Neutrophil (primary cell): ENCODE results near the gene CAPN15.

ENCODE experiments used
- H3K27ac ChIP-seq: fragments of 200-600 bp; sonication (generic); 2 replicates; pipeline ENCODE4 v1.5.1; 2016; ENCODE audit warnings: mild to moderate bottlenecking, moderate library complexity
- H3K27me3 ChIP-seq: fragments of 200-600 bp; sonication (generic); 2 replicates; pipeline ENCODE4 v1.6.0; 2016; ENCODE audit warnings: mild to moderate bottlenecking
- H3K36me3 ChIP-seq: fragments of 200-600 bp; sonication (generic); 2 replicates; pipeline ENCODE4 v1.5.1; 2017
- H3K4me1 ChIP-seq, 2 experiments: fragments of 200-600 bp in 1 of 2; sonication (generic) in 1 of 2; 1 replicate in 1 of 2; 2 replicates in 1 of 2; pipeline versions ENCODE4 v1.5.1 to v1.6.1; 2013 to 2016; ENCODE audit warnings: low read depth in 1 of 2, low read length in 1 of 2, mild to moderate bottlenecking in 1 of 2, moderate library complexity in 1 of 2; ENCODE audit not compliant: control insufficient read depth in 1 of 2, insufficient read depth in 1 of 2
- H3K4me3 ChIP-seq, 2 experiments: fragments of 200-600 bp in 1 of 2; sonication (generic) in 1 of 2; 1 replicate in 1 of 2; 2 replicates in 1 of 2; pipeline ENCODE4 v1.5.1; 2013 to 2016; ENCODE audit warnings: low read depth in 1 of 2, low read length in 1 of 2, mild to moderate bottlenecking in 1 of 2, moderate library complexity in 1 of 2
- H3K9me3 ChIP-seq: fragments of 200-600 bp; sonication (generic); 2 replicates; pipeline ENCODE4 v1.5.1; 2016
- CTCF ChIP-seq: fragments of 200-600 bp; sonication (generic); IDR thresholded peaks from 2 replicates; pipeline ENCODE4 v1.5.1; 2016; ENCODE audit warnings: antibody characterized with exemption

The CAPN15 gene

DNA sequence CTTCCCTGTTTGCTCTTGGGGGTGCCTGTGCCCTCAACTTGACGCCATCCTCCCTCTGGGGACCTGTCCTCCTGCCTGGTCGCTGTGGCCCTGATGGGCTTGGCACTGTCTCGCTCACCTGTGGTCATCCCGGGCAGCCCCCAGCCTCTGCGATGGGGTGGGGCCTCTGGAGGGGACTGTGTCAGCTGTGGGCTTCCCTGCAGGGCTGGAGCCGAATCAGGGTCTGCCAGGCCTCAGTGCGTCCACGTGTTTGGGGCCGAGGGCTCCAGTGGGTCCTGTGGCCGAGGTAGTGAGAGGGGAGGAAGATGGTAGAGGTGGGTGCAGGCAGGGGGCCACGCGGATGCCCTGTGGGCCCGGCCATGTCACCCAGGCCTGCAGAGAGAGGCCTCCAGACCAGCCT is 50.3 kb downstream of the CAPN15 start:
- peaks cover 19% of the 10 kb centered on the region for H3K36me3 ChIP-seq

DNA sequence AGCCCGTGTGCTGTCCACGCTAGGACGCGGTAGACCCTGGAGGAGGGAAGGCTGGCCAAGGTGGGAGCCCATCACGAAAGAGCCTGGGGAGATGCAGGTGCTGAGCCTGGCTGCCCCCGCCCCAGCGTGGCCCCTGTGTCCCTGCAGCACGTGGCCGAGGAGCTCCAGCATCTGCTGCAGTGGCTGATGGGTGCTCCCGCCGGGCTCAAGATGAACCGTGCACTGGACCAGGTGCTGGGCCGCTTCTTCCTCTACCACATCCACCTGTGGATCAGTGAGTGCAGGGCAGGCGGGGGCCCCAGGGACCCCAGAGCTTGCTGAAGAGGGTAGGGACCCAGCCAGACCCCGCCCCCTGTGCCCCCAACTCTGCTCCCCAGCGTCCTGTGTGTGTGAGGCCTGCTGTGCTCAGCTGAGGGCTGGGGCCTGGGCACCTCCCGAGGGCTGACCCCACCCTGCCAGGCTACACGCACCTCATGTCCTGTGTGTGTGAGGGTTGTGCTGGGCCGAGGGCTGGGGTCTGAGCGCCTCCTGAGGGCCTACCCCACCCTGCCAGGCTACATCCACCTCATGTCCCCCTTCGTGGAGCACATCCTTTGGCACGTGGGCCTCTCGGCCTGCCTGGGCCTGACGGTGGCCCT is 50.8 kb downstream of the CAPN15 start:
- TF ChIP-seq CTCF = no peak
- no peaks in the 10 kb centered on the region for H3K9me3 ChIP-seq
- peaks cover 14 to 15% of the 10 kb centered on the region in 2 experiments for H3K4me1 ChIP-seq
- no peak overlapping the region for H3K27ac ChIP-seq
- no peaks in the 10 kb centered on the region for H3K27me3 ChIP-seq
- peaks cover 25% of the 10 kb centered on the region for H3K36me3 ChIP-seq
- H3K4me3 ChIP-seq = peak overlapping the region in 1 of 2 experiments; percentile 54

More for the DNA sequence above, 50.3 kb downstream of the CAPN15 start:
- H3K27me3 ChIP-seq = no peaks in the 10 kb centered on the region
- no peak overlapping the region for H3K4me3 ChIP-seq
- no peak for TF ChIP-seq CTCF
- no peaks in the 10 kb centered on the region for H3K9me3 ChIP-seq
- no peak overlapping the region for H3K27ac ChIP-seq
- peaks cover 14 to 15% of the 10 kb centered on the region in 2 experiments for H3K4me1 ChIP-seq

DNA sequence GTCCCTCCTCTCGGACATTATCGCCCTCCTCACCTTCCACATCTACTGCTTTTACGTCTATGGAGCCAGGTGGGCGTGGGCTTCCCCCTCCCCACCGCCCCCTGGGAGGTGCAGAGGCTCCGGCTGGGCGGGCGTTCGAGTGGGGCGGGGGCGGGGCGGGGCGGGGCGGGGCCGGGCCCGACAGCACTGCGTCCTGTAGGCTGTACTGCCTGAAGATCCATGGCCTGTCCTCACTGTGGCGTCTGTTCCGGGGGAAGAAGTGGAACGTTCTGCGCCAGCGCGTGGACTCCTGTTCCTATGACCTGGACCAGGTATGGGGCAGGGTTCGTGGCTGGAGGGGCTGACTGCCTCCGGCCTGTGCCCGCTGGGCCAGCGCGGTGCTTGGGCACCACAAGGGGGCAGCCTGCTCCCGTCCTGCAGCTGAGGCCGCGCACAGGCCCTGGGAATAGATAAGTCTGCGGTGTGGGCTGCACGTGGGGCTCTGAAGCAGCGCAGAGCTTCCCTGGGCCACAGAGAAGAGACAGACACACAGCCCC is 51.4 kb downstream of the CAPN15 start:
- H3K4me1 ChIP-seq = peaks cover 14 to 15% of the 10 kb centered on the region in 2 experiments

GRCh38 chr16:580141-580945 is 52.8 kb downstream of the CAPN15 start:
- Histone ChIP-seq H3K27ac (no peak overlapping the region), H3K36me3 (peaks cover 13% of the 10 kb centered on the region), H3K4me3 (no peak overlapping the region)

More for the DNA sequence above, 51.4 kb downstream of the CAPN15 start:
- peaks cover 27% of the 10 kb centered on the region for H3K36me3 ChIP-seq
- peak overlapping the region in 1 of 2 experiments; percentile 54 for H3K4me3 ChIP-seq
- H3K9me3 ChIP-seq = no peaks in the 10 kb centered on the region
- no peaks in the 10 kb centered on the region for H3K27me3 ChIP-seq
- H3K27ac ChIP-seq = no peak overlapping the region
- peak; percentile 87 for TF ChIP-seq CTCF

More at GRCh38 chr16:580141-580945, 52.8 kb downstream of the CAPN15 start:
- no peak for TF ChIP-seq CTCF
- Histone ChIP-seq H3K4me1 (peaks cover 14 to 15% of the 10 kb centered on the region in 2 experiments), H3K9me3 (no peaks in the 10 kb centered on the region), H3K27me3 (peaks cover 3% of the 10 kb centered on the region)
